22Rv1 (cell line): ENCODE measurements around the gene CORIN.

Source experiments
- CTCF ChIP-seq: fragments of 450-650 bp; IDR thresholded peaks from 2 replicates; pipeline ENCODE4 v1.5.1; 2017; ENCODE audit warnings: mild to moderate bottlenecking
- ZFX ChIP-seq: fragments of 450-650 bp; IDR thresholded peaks from 2 replicates; pipeline ENCODE4 v1.6.1; 2017; ENCODE audit warnings: antibody characterized with exemption, borderline replicate concordance

GRCh38 chr4:47642191-47642830 lies 195.6 kb downstream of the CORIN start:
- no peak for TF ChIP-seq CTCF
- TF ChIP-seq ZFX = no peak
